ENCODE measurements around the gene HBS1L. TPM values are rescaled to one million over a fixed set of nuclear protein-coding genes. Genes with fewer than 3 reads are reported as not detected.

HBS1L gene
- polyA plus RNA-seq, 1 of the 3 experiments (the other 2 are of a cell fraction) = 19.0 TPM

DNA sequence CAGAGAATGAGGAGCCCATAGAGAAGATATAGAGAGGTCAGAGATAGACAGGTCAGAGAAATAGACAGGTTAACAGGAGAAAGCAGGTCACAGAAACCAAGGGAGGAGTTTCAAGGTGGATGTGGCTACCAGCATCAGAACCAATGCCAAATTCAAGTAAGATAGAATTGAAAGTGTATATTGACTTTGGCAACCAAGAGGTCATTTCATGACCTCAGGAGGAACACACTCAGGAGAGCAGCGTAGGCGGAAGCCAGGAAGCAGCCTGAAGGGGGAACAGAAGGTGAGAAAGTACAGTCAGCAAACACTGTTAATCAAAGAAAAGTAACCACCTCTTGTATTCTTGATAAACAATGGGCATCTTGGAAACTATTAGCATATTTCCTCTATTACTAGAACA is 70.8 kb downstream of the HBS1L start:
- Histone ChIP-seq H3K27me3 (ENCODE audit: insufficient read depth) (no peaks in the 10 kb centered on the region), H3K79me2 (ENCODE audit: insufficient read depth) (no peaks in the 10 kb centered on the region), H3K4me1 (ENCODE audit: control insufficient read depth in 1 of 2, insufficient read depth in 2 of 2, low read depth in 1 of 2, low read length in 1 of 2) (no peaks in the 10 kb centered on the region), H2AFZ (ENCODE audit: low read depth) (no peak overlapping the region), H3F3A (replicated peaks; ENCODE audit: insufficient read depth) (no peaks in the 10 kb centered on the region), H3K27ac (ENCODE audit: low read depth in 2 of 2, low read length in 1 of 2) (no peak overlapping the region), H3K36me3 (replicated peaks in 1 of 2; ENCODE audit: control insufficient read depth in 1 of 2, insufficient read depth in 2 of 2, low read length in 1 of 2) (peaks cover 49 to 72% of the 10 kb centered on the region in 2 experiments), H3K9me3 (no peaks in the 10 kb centered on the region), H3K9ac (no peak overlapping the region), H3K4me3 (ENCODE audit: low read depth in 2 of 2, low read length in 1 of 2) (no peak overlapping the region), H3K4me2 (no peak overlapping the region), H4K20me1 (ENCODE audit: insufficient read depth) (no peaks in the 10 kb centered on the region), H3K9me2 (no peaks in the 10 kb centered on the region)
- CTCF ChIA-PET = no interaction called here
- no peak for TF ChIP-seq ELF1 (IDR thresholded peaks at IDR 0.05)
- no peak for TF ChIP-seq GABPA (IDR thresholded peaks at IDR 0.05; ENCODE audit: low read depth)
- TF ChIP-seq FOXJ3 (CRISPR knock-in tag; IDR thresholded peaks at IDR 0.05) = no peak
- TF ChIP-seq RXRA (IDR thresholded peaks at IDR 0.05; ENCODE audit: borderline replicate concordance, low read depth) = no peak
- TF ChIP-seq, protein P1, sequence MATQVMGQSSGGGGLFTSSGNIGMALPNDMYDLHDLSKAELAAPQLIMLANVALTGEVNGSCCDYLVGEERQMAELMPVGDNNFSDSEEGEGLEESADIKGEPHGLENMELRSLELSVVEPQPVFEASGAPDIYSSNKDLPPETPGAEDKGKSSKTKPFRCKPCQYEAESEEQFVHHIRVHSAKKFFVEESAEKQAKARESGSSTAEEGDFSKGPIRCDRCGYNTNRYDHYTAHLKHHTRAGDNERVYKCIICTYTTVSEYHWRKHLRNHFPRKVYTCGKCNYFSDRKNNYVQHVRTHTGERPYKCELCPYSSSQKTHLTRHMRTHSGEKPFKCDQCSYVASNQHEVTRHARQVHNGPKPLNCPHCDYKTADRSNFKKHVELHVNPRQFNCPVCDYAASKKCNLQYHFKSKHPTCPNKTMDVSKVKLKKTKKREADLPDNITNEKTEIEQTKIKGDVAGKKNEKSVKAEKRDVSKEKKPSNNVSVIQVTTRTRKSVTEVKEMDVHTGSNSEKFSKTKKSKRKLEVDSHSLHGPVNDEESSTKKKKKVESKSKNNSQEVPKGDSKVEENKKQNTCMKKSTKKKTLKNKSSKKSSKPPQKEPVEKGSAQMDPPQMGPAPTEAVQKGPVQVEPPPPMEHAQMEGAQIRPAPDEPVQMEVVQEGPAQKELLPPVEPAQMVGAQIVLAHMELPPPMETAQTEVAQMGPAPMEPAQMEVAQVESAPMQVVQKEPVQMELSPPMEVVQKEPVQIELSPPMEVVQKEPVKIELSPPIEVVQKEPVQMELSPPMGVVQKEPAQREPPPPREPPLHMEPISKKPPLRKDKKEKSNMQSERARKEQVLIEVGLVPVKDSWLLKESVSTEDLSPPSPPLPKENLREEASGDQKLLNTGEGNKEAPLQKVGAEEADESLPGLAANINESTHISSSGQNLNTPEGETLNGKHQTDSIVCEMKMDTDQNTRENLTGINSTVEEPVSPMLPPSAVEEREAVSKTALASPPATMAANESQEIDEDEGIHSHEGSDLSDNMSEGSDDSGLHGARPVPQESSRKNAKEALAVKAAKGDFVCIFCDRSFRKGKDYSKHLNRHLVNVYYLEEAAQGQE (IDR thresholded peaks at IDR 0.05; ENCODE audit: low read depth, low read length) = no peak
- no peak for TF ChIP-seq RAD21 (IDR thresholded peaks at IDR 0.05; ENCODE audit: low read length)
- no peak for TF ChIP-seq NRF1 (IDR thresholded peaks at IDR 0.05; ENCODE audit: low read depth, low read length)
- no peak for TF ChIP-seq GATA2 (CRISPR knock-in tag; IDR thresholded peaks at IDR 0.05)
- TF ChIP-seq RFX5 (IDR thresholded peaks at IDR 0.05; ENCODE audit: low read length) = no peak
- TF ChIP-seq, protein P2, sequence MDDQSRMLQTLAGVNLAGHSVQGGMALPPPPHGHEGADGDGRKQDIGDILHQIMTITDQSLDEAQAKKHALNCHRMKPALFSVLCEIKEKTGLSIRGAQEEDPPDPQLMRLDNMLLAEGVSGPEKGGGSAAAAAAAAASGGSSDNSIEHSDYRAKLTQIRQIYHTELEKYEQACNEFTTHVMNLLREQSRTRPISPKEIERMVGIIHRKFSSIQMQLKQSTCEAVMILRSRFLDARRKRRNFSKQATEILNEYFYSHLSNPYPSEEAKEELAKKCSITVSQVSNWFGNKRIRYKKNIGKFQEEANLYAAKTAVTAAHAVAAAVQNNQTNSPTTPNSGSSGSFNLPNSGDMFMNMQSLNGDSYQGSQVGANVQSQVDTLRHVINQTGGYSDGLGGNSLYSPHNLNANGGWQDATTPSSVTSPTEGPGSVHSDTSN (IDR thresholded peaks at IDR 0.05) = no peak
- TF ChIP-seq, protein P3, sequence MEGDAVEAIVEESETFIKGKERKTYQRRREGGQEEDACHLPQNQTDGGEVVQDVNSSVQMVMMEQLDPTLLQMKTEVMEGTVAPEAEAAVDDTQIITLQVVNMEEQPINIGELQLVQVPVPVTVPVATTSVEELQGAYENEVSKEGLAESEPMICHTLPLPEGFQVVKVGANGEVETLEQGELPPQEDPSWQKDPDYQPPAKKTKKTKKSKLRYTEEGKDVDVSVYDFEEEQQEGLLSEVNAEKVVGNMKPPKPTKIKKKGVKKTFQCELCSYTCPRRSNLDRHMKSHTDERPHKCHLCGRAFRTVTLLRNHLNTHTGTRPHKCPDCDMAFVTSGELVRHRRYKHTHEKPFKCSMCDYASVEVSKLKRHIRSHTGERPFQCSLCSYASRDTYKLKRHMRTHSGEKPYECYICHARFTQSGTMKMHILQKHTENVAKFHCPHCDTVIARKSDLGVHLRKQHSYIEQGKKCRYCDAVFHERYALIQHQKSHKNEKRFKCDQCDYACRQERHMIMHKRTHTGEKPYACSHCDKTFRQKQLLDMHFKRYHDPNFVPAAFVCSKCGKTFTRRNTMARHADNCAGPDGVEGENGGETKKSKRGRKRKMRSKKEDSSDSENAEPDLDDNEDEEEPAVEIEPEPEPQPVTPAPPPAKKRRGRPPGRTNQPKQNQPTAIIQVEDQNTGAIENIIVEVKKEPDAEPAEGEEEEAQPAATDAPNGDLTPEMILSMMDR (IDR thresholded peaks at IDR 0.05) = no peak
- TF ChIP-seq, protein P4, sequence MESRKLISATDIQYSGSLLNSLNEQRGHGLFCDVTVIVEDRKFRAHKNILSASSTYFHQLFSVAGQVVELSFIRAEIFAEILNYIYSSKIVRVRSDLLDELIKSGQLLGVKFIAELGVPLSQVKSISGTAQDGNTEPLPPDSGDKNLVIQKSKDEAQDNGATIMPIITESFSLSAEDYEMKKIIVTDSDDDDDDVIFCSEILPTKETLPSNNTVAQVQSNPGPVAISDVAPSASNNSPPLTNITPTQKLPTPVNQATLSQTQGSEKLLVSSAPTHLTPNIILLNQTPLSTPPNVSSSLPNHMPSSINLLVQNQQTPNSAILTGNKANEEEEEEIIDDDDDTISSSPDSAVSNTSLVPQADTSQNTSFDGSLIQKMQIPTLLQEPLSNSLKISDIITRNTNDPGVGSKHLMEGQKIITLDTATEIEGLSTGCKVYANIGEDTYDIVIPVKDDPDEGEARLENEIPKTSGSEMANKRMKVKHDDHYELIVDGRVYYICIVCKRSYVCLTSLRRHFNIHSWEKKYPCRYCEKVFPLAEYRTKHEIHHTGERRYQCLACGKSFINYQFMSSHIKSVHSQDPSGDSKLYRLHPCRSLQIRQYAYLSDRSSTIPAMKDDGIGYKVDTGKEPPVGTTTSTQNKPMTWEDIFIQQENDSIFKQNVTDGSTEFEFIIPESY (IDR thresholded peaks at IDR 0.05; ENCODE audit: borderline replicate concordance, low read depth) = no peak
- TF ChIP-seq TEAD4 (IDR thresholded peaks at IDR 0.05; ENCODE audit: borderline replicate concordance, insufficient read depth) = no peak
- TF ChIP-seq NFIC (IDR thresholded peaks at IDR 0.05; ENCODE audit: borderline replicate concordance) = no peak
- TF ChIP-seq, protein P5, sequence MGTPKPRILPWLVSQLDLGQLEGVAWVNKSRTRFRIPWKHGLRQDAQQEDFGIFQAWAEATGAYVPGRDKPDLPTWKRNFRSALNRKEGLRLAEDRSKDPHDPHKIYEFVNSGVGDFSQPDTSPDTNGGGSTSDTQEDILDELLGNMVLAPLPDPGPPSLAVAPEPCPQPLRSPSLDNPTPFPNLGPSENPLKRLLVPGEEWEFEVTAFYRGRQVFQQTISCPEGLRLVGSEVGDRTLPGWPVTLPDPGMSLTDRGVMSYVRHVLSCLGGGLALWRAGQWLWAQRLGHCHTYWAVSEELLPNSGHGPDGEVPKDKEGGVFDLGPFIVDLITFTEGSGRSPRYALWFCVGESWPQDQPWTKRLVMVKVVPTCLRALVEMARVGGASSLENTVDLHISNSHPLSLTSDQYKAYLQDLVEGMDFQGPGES (IDR thresholded peaks at IDR 0.05; ENCODE audit: low read depth, low read length) = no peak
- no peak for TF ChIP-seq YY1 (IDR thresholded peaks at IDR 0.05; ENCODE audit: low read depth)
- TF ChIP-seq POLR2AphosphoS5 (IDR thresholded peaks at IDR 0.05; ENCODE audit: low read depth, low read length) = no peak
- POLR2A ChIA-PET = no interaction called here
- DNase-seq = no peak
- 90% methylated on average over 2 of the region's 2 CpGs for WGBS (ENCODE audit: low lambda C conversion rate)
